ACC112 (cell line): ENCODE data around the gene PASK.

Source experiments
- H2AFZ ChIP-seq: fragments of 200-600 bp; sonication (generic); one replicate; pipeline ENCODE4 v1.6.0; 2017; ENCODE audit warnings: antibody characterized with exemption, low read length; ENCODE audit not compliant: unreplicated experiment
- H3K27ac ChIP-seq: fragments of 200-600 bp; sonication (generic); 2 replicates; pipeline ENCODE4 v1.5.1; 2014; ENCODE audit warnings: low read depth, mild to moderate bottlenecking, antibody characterized with exemption, low read length, moderate library complexity
- H3K27me3 ChIP-seq: fragments of 200-600 bp; sonication (generic); 2 replicates; pipeline ENCODE4 v1.6.1; 2014; ENCODE audit warnings: mild to moderate bottlenecking, antibody characterized with exemption, low read length, moderate library complexity, mixed read lengths; ENCODE audit not compliant: insufficient read depth
- H3K36me3 ChIP-seq: fragments of 200-600 bp; sonication (generic); 2 replicates; pipeline ENCODE4 v1.6.1; 2016; ENCODE audit warnings: mild to moderate bottlenecking, antibody characterized with exemption, low read length, moderate library complexity, mixed read lengths; ENCODE audit not compliant: insufficient read depth
- H3K4me1 ChIP-seq: fragments of 200-600 bp; sonication (generic); one replicate; pipeline ENCODE4 v1.6.1; 2016; ENCODE audit warnings: low read length, mixed read lengths; ENCODE audit not compliant: insufficient read depth, unreplicated experiment, control insufficient read depth
- H3K4me3 ChIP-seq: fragments of 200-600 bp; sonication (generic); 2 replicates; pipeline ENCODE4 v1.5.1; 2014; ENCODE audit warnings: mild to moderate bottlenecking, low read depth, low read length
- H3K79me2 ChIP-seq: fragments of 200-600 bp; sonication (generic); one replicate; pipeline ENCODE4 v1.6.0; 2016; ENCODE audit warnings: low read length; ENCODE audit not compliant: control insufficient read depth, unreplicated experiment, insufficient read depth

The PASK gene

GRCh38 chr2:241136661-241137260, 12.5 kb downstream of the PASK start:
- no peaks in the 10 kb centered on the region for H3K27me3 ChIP-seq
- no peak overlapping the region for H3K4me3 ChIP-seq
- H3K36me3 ChIP-seq: no peaks in the 10 kb centered on the region
- H3K79me2 ChIP-seq: no peaks in the 10 kb centered on the region
- H3K4me1 ChIP-seq: no peaks in the 10 kb centered on the region
- no peak overlapping the region for H2AFZ ChIP-seq
- H3K27ac ChIP-seq: no peak overlapping the region

DNA sequence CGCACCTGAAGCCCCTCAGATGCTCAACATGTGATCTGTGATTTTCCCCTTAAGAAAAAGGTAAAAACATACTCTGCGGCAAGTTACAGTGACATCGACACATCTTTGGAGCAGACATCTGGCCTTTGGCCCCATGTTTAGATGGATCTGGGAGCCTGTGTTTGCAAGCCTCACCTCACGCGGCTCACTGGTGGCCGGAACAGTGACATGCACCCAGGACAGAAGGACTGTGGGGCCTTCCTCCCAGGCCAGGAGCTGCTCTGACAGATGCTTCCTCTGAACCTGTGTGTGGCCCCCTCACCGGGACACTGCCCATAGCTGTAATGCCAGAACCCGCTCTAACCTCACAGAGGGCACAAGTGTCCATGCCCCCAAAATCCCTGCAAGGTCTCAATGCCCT, 13.1 kb downstream of the PASK start:
- Histone ChIP-seq H3K27me3 (no peaks in the 10 kb centered on the region), H3K36me3 (no peaks in the 10 kb centered on the region), H3K4me3 (no peak overlapping the region), H3K79me2 (no peaks in the 10 kb centered on the region), H3K4me1 (no peaks in the 10 kb centered on the region), H2AFZ (no peak overlapping the region), H3K27ac (no peak overlapping the region)

GRCh38 chr2:241135737-241136136, 13.5 kb downstream of the PASK start:
- Histone ChIP-seq H3K27me3 (no peaks in the 10 kb centered on the region), H2AFZ (no peak overlapping the region), H3K27ac (no peak overlapping the region), H3K4me3 (no peak overlapping the region), H3K36me3 (no peaks in the 10 kb centered on the region), H3K4me1 (no peaks in the 10 kb centered on the region), H3K79me2 (no peaks in the 10 kb centered on the region)

GRCh38 chr2:241134711-241135110, 14.6 kb downstream of the PASK start:
- Histone ChIP-seq H3K79me2 (no peaks in the 10 kb centered on the region), H3K4me1 (no peaks in the 10 kb centered on the region), H3K36me3 (no peaks in the 10 kb centered on the region), H3K4me3 (no peak overlapping the region), H3K27me3 (no peaks in the 10 kb centered on the region), H2AFZ (no peak overlapping the region), H3K27ac (no peak overlapping the region)

- no peak overlapping the region for H3K27ac ChIP-seq
- H3K4me3 ChIP-seq: no peak overlapping the region
- no peaks in the 10 kb centered on the region for H3K79me2 ChIP-seq
- no peaks in the 10 kb centered on the region for H3K36me3 ChIP-seq
- H3K4me1 ChIP-seq: no peaks in the 10 kb centered on the region
- no peaks in the 10 kb centered on the region for H3K27me3 ChIP-seq
- H2AFZ ChIP-seq: no peak overlapping the region
Observed at GRCh38 chr2:241133436-241133820, 15.8 kb downstream of the PASK start.

DNA sequence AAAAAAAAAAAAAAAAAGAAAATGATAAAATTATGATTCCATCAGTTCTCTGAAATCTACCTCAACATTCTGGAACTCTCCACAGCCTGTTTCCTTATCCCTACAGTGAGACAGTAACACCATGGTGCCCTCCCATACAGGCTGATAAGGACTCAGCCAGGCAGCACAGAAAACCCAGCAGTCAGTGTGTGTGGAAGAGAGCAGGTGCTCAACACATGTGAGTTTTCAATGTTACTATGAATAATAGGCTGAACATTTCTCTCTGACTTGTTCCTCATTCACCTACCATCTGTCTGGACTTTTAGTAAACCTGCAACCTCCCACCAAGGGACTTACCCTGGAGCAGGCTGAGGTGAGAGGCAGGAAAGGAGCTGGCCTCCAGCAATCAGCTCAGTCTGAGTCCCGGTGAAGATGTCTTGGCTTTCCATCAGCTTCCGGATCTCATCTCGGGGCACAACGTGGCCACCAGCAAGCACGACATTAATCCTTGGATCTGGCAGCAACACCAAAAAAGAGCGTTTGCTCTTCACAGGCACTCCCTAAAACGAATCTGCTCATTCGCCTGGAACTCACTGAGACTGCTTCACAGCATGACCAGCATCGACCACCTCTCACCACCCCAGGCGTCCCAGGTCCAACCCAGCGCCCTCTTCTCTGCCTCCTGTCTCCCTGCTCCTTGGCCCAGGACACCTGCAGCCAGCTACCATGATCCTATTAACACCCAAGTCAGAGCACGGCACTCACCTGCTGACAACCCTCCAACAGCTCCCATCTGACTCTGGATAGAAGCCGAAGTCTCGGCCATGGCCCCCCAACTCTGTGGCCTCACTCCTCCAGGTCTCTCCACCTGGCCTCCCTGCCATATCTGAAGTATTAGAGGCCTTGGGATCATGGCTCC, 16.5 kb downstream of the PASK start:
- H3K79me2 ChIP-seq: no peaks in the 10 kb centered on the region
- H3K36me3 ChIP-seq: no peaks in the 10 kb centered on the region
- H2AFZ ChIP-seq: no peak overlapping the region
- H3K27ac ChIP-seq: no peak overlapping the region
- no peak overlapping the region for H3K4me3 ChIP-seq
- H3K4me1 ChIP-seq: no peaks in the 10 kb centered on the region
- H3K27me3 ChIP-seq: no peaks in the 10 kb centered on the region

GRCh38 chr2:241131531-241131930, 17.7 kb downstream of the PASK start:
- no peak overlapping the region for H3K27ac ChIP-seq
- no peak overlapping the region for H2AFZ ChIP-seq
- no peaks in the 10 kb centered on the region for H3K4me1 ChIP-seq
- no peaks in the 10 kb centered on the region for H3K36me3 ChIP-seq
- H3K4me3 ChIP-seq: no peak overlapping the region
- no peaks in the 10 kb centered on the region for H3K27me3 ChIP-seq
- H3K79me2 ChIP-seq: no peaks in the 10 kb centered on the region

DNA sequence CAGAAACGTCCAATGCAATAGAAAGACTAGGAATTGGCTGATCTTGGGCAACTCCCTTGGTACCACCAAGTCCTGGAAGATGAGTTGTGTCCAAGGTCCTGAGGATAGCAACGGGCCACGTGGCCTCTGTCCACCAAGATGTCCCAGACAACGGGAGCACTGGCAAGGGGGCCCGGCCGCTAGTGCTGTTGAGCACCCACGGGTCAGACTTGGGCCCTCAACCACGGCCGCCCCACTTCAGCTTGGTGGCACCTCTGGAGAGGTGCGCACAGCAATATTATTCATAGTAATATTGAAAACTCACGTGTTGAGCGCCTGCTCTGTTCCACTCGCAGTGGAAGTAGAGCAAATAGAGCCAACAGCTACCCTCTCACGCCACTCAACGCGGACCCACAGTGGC, 19.0 kb downstream of the PASK start:
- Histone ChIP-seq H3K27me3 (no peaks in the 10 kb centered on the region), H3K36me3 (no peaks in the 10 kb centered on the region), H2AFZ (no peak overlapping the region), H3K4me3 (no peak overlapping the region), H3K4me1 (no peaks in the 10 kb centered on the region), H3K27ac (no peak overlapping the region), H3K79me2 (no peaks in the 10 kb centered on the region)

- no peaks in the 10 kb centered on the region for H3K36me3 ChIP-seq
- no peaks in the 10 kb centered on the region for H3K4me1 ChIP-seq
- H3K27me3 ChIP-seq: no peaks in the 10 kb centered on the region
Observed at GRCh38 chr2:241129086-241129871, 20.0 kb downstream of the PASK start.

DNA sequence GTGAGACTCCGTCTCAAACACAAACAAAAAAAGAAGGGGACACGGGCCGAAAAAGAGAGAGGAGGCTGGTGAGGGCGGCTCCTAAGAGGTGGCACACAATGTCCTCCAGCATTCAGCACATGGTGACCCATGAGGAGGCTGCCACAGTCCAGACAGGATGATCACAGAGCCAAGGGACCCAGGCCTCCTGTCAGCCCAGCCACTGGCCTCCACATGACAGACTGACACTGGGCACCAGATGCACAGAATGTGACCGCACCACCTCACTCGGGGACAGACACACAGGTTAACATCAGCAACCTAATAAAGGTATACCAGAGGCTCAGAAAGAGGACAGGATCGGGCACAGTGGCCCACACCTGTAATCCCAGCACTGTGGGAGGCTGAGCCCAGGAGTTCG, 21.0 kb downstream of the PASK start:
- Histone ChIP-seq H3K36me3 (no peaks in the 10 kb centered on the region), H2AFZ (no peak overlapping the region), H3K4me3 (no peak overlapping the region), H3K79me2 (no peaks in the 10 kb centered on the region), H3K27ac (no peak overlapping the region), H3K27me3 (no peaks in the 10 kb centered on the region), H3K4me1 (no peaks in the 10 kb centered on the region)

More at GRCh38 chr2:241129086-241129871, 20.0 kb downstream of the PASK start:
- Histone ChIP-seq H3K79me2 (no peaks in the 10 kb centered on the region), H3K27ac (no peak overlapping the region), H3K4me3 (no peak overlapping the region), H2AFZ (no peak overlapping the region)
